Measurements from ENCODE around the gene MIER2.

DNA sequence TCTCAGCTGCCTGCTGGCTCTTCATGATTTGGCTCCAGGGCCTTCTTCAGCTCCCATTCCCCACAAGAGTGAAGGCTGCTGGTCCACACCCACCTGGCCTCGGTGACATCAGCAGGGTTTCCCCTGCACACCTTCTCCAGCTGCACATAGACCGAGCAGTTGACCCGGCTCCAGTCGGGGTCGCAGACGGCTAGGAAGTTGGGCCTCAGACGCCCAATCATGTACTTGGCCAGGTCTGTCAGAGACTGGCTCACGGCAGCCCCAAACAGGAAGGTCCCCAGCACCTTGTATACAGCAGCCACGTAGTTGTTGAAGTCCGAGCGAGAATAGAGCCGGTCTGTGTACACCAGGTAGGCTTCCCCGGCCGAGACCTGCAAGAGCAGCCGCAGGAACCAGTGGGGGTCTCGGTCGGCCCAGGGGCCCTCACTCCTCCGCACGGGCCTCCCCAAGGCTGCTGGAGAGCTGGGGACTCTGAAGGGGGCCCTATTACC lies 57.2 kb downstream of the MIER2 start:
- TF ChIP-seq, protein P1, sequence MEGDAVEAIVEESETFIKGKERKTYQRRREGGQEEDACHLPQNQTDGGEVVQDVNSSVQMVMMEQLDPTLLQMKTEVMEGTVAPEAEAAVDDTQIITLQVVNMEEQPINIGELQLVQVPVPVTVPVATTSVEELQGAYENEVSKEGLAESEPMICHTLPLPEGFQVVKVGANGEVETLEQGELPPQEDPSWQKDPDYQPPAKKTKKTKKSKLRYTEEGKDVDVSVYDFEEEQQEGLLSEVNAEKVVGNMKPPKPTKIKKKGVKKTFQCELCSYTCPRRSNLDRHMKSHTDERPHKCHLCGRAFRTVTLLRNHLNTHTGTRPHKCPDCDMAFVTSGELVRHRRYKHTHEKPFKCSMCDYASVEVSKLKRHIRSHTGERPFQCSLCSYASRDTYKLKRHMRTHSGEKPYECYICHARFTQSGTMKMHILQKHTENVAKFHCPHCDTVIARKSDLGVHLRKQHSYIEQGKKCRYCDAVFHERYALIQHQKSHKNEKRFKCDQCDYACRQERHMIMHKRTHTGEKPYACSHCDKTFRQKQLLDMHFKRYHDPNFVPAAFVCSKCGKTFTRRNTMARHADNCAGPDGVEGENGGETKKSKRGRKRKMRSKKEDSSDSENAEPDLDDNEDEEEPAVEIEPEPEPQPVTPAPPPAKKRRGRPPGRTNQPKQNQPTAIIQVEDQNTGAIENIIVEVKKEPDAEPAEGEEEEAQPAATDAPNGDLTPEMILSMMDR (IDR thresholded peaks at IDR 0.05) = no peak
- no peak for TF ChIP-seq POLR2AphosphoS5 (IDR thresholded peaks at IDR 0.05)
- TF ChIP-seq POLR2A (IDR thresholded peaks at IDR 0.05) = no peak

Measured in stomach (tissue), 4 donors.